Stimulated activated naive CD8-positive, alpha-beta T cell treated with anti-CD3 and anti-CD28 coated beads, Interleukin-15, Interleukin-2, amounts not matched to agents 100 U/mL and 50 U/mL, for 24 hours (primary cell): Measurements from ENCODE around the gene ADK.
"Not testable (repeated sequence)": the region's sequence is repeated elsewhere in the genome, so short reads cannot be mapped to it uniquely, and the experiment has no call there.

Experiments used
- ATAC-seq: fragments of 150-1000 bp; cut with Tn5 transposase; one replicate; pipeline ENCODE4 v1.10.0; 2021
- DNase-seq: peaks from one replicate; pipeline ENCODE4 v3.0.0; 2021

Gene ADK

GRCh38 chr10:74486659-74487058 is 335.6 kb downstream of the ADK start:
- ATAC-seq (no peak), DNase-seq (no peak)

- no peak for DNase-seq
These were observed 337.9 kb downstream of the ADK start for GRCh38 chr10:74488907-74489306.

GRCh38 chr10:74490551-74490950 is 339.5 kb downstream of the ADK start:
- no peak for DNase-seq
- ATAC-seq = no peak

More at GRCh38 chr10:74488907-74489306, 337.9 kb downstream of the ADK start:
- no peak for ATAC-seq

- DNase-seq = no peak
- ATAC-seq = no peak
These were observed 340.0 kb downstream of the ADK start for GRCh38 chr10:74491014-74491413.

- not testable (repeated sequence) for ATAC-seq, DNase-seq
These were observed 345.3 kb downstream of the ADK start for GRCh38 chr10:74496276-74496675.

GRCh38 chr10:74498664-74499063 is 347.6 kb downstream of the ADK start:
- DNase-seq, ATAC-seq: not testable (repeated sequence)

- peak; percentile 93 for ATAC-seq
- DNase-seq = peak; percentile 16
These were observed 349.1 kb downstream of the ADK start for GRCh38 chr10:74500026-74500704.

GRCh38 chr10:74500816-74501215 is 349.8 kb downstream of the ADK start:
- DNase-seq = no peak
- no peak for ATAC-seq

- DNase-seq = no peak
These were observed 352.1 kb downstream of the ADK start for GRCh38 chr10:74502963-74503608.

GRCh38 chr10:74507951-74508350 is 356.9 kb downstream of the ADK start:
- ATAC-seq (no peak), DNase-seq (no peak)

More at GRCh38 chr10:74502963-74503608, 352.1 kb downstream of the ADK start:
- peak; percentile 44 for ATAC-seq

GRCh38 chr10:74510594-74510993 is 359.6 kb downstream of the ADK start:
- no peak for ATAC-seq

GRCh38 chr10:74511051-74511450 is 360.0 kb downstream of the ADK start:
- ATAC-seq = no peak
- DNase-seq = no peak

More at GRCh38 chr10:74510594-74510993, 359.6 kb downstream of the ADK start:
- DNase-seq = no peak

GRCh38 chr10:74514322-74514721 is 363.3 kb downstream of the ADK start:
- no peak for ATAC-seq
- no peak for DNase-seq

- ATAC-seq (no peak), DNase-seq (no peak)
These were observed 367.0 kb downstream of the ADK start for GRCh38 chr10:74518061-74518460.

GRCh38 chr10:74521526-74521925 is 370.5 kb downstream of the ADK start:
- DNase-seq (no peak), ATAC-seq (no peak)

GRCh38 chr10:74523199-74523598 is 372.2 kb downstream of the ADK start:
- DNase-seq = no peak
- no peak for ATAC-seq

GRCh38 chr10:74525885-74526284 is 374.9 kb downstream of the ADK start:
- ATAC-seq (no peak), DNase-seq (no peak)

GRCh38 chr10:74527611-74528010 is 376.6 kb downstream of the ADK start:
- not testable (repeated sequence) for DNase-seq, ATAC-seq

- ATAC-seq = no peak
- no peak for DNase-seq
These were observed 378.2 kb downstream of the ADK start for GRCh38 chr10:74529205-74529604.

GRCh38 chr10:74530981-74531380 is 380.0 kb downstream of the ADK start:
- no peak for ATAC-seq

GRCh38 chr10:74539317-74539716 is 388.3 kb downstream of the ADK start:
- ATAC-seq (no peak), DNase-seq (no peak)

More at GRCh38 chr10:74530981-74531380, 380.0 kb downstream of the ADK start:
- no peak for DNase-seq

- DNase-seq = no peak
- no peak for ATAC-seq
These were observed 390.4 kb downstream of the ADK start for GRCh38 chr10:74541375-74541774.

- DNase-seq (no peak), ATAC-seq (no peak)
These were observed 391.1 kb downstream of the ADK start for GRCh38 chr10:74542077-74542476.

GRCh38 chr10:74543276-74543675 is 392.3 kb downstream of the ADK start:
- no peak for DNase-seq
- ATAC-seq = no peak
